Ishikawa (cell line): ENCODE results near the gene TMPRSS4.

Source experiments
- CEBPB ChIP-seq: IDR thresholded peaks from 2 replicates; pipeline ENCODE4 v1.6.1; 2012
- CREB1 ChIP-seq: IDR thresholded peaks from 2 replicates; pipeline ENCODE4 v1.6.1; 2012; ENCODE audit warnings: low read depth
- EGR1 ChIP-seq: IDR thresholded peaks from 2 replicates; pipeline ENCODE4 v1.6.1; 2012
- EP300 ChIP-seq: IDR thresholded peaks from 2 replicates; pipeline ENCODE4 v1.6.1; 2012; ENCODE audit warnings: borderline replicate concordance
- FOXM1 ChIP-seq: IDR thresholded peaks from 2 replicates; pipeline ENCODE4 v1.6.1; 2012; ENCODE audit warnings: low read depth, borderline replicate concordance
- NFIC ChIP-seq: IDR thresholded peaks from 2 replicates; pipeline ENCODE4 v1.6.1; 2012
- RAD21 ChIP-seq: IDR thresholded peaks from 2 replicates; pipeline ENCODE4 v1.6.1; 2012; ENCODE audit warnings: low read depth
- TAF1 ChIP-seq: IDR thresholded peaks from 2 replicates; pipeline ENCODE4 v1.6.1; 2012; ENCODE audit warnings: low read depth, mild to moderate bottlenecking
- TCF12 ChIP-seq: IDR thresholded peaks from 2 replicates; pipeline ENCODE4 v1.6.1; 2012; ENCODE audit warnings: low read depth
- TEAD4 ChIP-seq: IDR thresholded peaks from 2 replicates; pipeline ENCODE4 v1.6.1; 2012
- YY1 ChIP-seq: IDR thresholded peaks from 2 replicates; pipeline ENCODE4 v1.6.1; 2012; ENCODE audit warnings: low read depth
- ZBTB7A ChIP-seq: IDR thresholded peaks from 2 replicates; pipeline ENCODE4 v1.6.1; 2012; ENCODE audit warnings: low read depth
- TF ChIP-seq, protein P1 (sequence below): IDR thresholded peaks from 2 replicates; pipeline ENCODE4 v1.6.1; 2012
- TF ChIP-seq, protein P2 (sequence below): IDR thresholded peaks from 2 replicates; pipeline ENCODE4 v1.6.1; 2012; ENCODE audit warnings: low read depth, mild to moderate bottlenecking
- TF ChIP-seq, protein P3 (sequence below): IDR thresholded peaks from 2 replicates; pipeline ENCODE4 v1.6.1; 2012

TMPRSS4 gene

DNA sequence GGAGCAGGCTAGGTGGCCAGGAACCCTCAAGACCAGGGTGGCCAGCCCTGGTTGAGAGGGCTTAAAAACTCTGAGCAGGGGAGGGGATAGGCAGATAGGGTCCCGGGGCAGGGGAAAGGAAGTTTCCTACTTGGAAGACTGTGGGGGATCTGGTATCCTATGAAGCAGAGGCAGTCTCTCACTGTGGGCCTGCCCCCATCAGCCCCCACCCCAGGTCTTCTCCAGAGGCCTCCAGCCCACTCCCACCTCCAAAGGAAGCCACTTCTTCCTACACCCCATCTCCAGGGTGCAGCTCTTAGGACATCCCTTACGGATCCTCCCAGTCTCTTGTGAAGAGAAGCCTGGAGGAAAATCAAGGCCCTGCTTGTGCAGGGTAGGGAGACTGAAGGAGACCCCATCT is 59.5 kb downstream of the TMPRSS4 start:
- TF ChIP-seq CREB1 (no peak), FOXM1 (no peak), TCF12 (no peak), EP300 (no peak), TAF1 (no peak), EGR1 (no peak), CEBPB (no peak), RAD21 (no peak), NFIC (no peak), ZBTB7A (no peak), YY1 (no peak)
- TF ChIP-seq, protein P1, sequence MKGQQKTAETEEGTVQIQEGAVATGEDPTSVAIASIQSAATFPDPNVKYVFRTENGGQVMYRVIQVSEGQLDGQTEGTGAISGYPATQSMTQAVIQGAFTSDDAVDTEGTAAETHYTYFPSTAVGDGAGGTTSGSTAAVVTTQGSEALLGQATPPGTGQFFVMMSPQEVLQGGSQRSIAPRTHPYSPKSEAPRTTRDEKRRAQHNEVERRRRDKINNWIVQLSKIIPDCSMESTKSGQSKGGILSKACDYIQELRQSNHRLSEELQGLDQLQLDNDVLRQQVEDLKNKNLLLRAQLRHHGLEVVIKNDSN, result no peak
- TF ChIP-seq, protein P2, sequence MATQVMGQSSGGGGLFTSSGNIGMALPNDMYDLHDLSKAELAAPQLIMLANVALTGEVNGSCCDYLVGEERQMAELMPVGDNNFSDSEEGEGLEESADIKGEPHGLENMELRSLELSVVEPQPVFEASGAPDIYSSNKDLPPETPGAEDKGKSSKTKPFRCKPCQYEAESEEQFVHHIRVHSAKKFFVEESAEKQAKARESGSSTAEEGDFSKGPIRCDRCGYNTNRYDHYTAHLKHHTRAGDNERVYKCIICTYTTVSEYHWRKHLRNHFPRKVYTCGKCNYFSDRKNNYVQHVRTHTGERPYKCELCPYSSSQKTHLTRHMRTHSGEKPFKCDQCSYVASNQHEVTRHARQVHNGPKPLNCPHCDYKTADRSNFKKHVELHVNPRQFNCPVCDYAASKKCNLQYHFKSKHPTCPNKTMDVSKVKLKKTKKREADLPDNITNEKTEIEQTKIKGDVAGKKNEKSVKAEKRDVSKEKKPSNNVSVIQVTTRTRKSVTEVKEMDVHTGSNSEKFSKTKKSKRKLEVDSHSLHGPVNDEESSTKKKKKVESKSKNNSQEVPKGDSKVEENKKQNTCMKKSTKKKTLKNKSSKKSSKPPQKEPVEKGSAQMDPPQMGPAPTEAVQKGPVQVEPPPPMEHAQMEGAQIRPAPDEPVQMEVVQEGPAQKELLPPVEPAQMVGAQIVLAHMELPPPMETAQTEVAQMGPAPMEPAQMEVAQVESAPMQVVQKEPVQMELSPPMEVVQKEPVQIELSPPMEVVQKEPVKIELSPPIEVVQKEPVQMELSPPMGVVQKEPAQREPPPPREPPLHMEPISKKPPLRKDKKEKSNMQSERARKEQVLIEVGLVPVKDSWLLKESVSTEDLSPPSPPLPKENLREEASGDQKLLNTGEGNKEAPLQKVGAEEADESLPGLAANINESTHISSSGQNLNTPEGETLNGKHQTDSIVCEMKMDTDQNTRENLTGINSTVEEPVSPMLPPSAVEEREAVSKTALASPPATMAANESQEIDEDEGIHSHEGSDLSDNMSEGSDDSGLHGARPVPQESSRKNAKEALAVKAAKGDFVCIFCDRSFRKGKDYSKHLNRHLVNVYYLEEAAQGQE, result no peak
- TF ChIP-seq, protein P3, sequence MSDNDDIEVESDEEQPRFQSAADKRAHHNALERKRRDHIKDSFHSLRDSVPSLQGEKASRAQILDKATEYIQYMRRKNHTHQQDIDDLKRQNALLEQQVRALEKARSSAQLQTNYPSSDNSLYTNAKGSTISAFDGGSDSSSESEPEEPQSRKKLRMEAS, result no peak

DNA sequence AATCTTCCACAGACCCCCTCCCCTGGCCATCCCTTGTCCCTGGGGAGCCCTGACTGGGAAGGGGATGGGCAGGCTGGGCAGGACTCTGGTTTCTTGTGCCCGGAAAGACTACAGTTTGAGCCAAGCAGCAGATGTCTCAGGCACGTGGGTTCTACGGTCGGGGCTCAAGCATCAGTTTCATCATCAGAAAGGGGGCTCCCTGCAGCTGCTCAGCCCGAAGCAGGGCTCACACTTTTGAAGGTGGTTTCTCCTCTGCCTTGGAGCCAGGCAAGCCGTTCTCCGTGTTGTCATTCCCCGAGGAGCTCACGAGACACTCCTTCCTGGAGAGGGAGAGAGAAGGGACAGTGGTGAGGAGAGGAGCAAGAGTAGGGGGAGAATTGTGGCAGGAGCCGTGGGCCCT is 59.9 kb downstream of the TMPRSS4 start:
- no peak for TF ChIP-seq EGR1
- TF ChIP-seq TAF1, result no peak
- no peak for TF ChIP-seq FOXM1
- no peak for TF ChIP-seq CEBPB
- no peak for TF ChIP-seq TCF12
- TF ChIP-seq TEAD4, result no peak
- TF ChIP-seq, protein P3, result no peak
- TF ChIP-seq EP300, result no peak
- no peak for TF ChIP-seq RAD21
- no peak for TF ChIP-seq NFIC
- TF ChIP-seq YY1, result no peak
- TF ChIP-seq, protein P1, result no peak
- TF ChIP-seq CREB1, result no peak
- TF ChIP-seq ZBTB7A, result no peak
- TF ChIP-seq, protein P2, result no peak

DNA sequence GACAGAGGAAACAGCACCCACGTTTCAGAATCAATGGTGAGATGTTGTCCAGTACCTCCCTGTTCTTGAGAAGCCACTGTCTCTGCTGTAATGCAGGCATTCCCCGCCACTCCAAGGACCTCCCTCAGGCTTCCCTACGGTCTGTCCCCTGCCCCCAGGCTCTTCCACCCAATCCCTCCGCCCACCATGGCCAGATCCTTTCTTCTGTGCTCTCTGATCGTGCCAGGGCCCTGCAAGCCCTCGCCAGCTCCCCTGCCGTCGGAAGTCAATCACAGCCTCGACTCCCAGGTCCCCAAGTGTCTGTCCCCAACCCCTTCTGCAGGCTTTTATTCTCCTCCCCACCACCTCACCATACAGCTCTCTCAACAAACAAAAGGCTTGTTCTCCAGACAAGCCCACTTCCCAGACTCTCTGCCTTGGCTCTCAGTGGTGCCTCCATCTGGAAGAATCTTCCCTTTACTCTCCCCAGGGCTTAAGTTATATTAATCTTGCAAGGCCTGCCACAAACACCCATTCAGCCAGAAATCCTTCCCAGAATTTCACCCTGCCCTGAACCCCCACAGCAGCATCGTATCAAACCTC is 62.1 kb downstream of the TMPRSS4 start:
- no peak for TF ChIP-seq EP300
- no peak for TF ChIP-seq TAF1
- no peak for TF ChIP-seq FOXM1
- no peak for TF ChIP-seq YY1

DNA sequence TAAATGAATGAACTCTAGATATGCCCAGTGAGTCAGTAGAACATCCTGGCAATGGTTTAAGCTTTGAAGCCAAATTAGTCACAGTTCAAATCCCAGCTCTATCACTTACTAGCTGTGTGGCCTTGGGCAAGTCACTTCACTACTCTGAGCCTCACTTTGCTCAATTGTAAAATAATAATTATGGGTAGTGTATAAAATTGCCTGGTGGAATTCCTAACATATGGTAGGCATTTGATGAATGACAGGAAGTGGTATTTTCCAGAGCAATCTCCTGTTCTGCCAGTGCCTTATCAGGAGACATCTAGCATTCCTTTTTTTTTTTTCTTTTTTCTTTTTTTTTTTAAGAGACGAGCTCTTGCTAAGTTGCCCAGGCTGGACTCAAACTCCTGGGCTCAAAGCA is 62.7 kb downstream of the TMPRSS4 start:
- TF ChIP-seq, protein P2, result no peak
- TF ChIP-seq TCF12 (no peak), YY1 (no peak), ZBTB7A (no peak), RAD21 (no peak), EGR1 (no peak), CEBPB (no peak), NFIC (no peak), TEAD4 (no peak), TAF1 (no peak), FOXM1 (no peak), EP300 (no peak), CREB1 (no peak)
- TF ChIP-seq, protein P1, result no peak
- TF ChIP-seq, protein P3, result no peak
